T-cell (primary cell): ENCODE results near the gene MNAT1. TPM values are rescaled to one million over a fixed set of nuclear protein-coding genes. Genes with fewer than 3 reads are reported as not detected.

Source experiments
- ATAC-seq, 4 experiments: fragments of 200-7000 bp in 3 of 4; fragments of 150-1000 bp in 1 of 4; cut with Tn5 transposase; replicated peaks in 1 of 4; 1 replicate in 3 of 4; 2 replicates in 1 of 4; pipeline ENCODE4 v1.10.0; 2021; ENCODE audit warnings: moderate library complexity in 3 of 4, mild to moderate bottlenecking in 2 of 4, moderate number of reproducible peaks in 1 of 4
- CTCF ChIA-PET, 2 donors: fragments of 300-600 bp; sonication (Branson Sonifier 250); formaldehyde crosslinking; loops; one replicate each; lab custom pipeline; 2022; ENCODE audit warnings: antibody characterized with exemption in 2 of 2; lab: Charles Lee
- POLR2A ChIA-PET, 2 donors: fragments of 300-600 bp; sonication (Branson Sonifier 250); formaldehyde crosslinking; loops; one replicate each; lab custom pipeline; 2022; ENCODE audit warnings: antibody characterized with exemption in 2 of 2; lab: Charles Lee
- DNase-seq, 35 experiments: peaks; one replicate each; pipeline versions ENCODE4 v3.0.0 to v3.0.0-alpha.2; 2013 to 2023
- H3K27ac ChIP-seq: one replicate; pipeline ENCODE4 v1.5.1; 2013; ENCODE audit warnings: low read length
- H3K27me3 ChIP-seq, 2 experiments: replicated peaks in 1 of 2; 1 replicate in 1 of 2; 2 replicates in 1 of 2; pipeline versions ENCODE4 v1.6.1 to v1.7.0; 2013; ENCODE audit warnings: low read length in 1 of 2, mixed read lengths in 1 of 2; ENCODE audit not compliant: control insufficient read depth in 2 of 2, insufficient read depth in 2 of 2; ENCODE audit errors: extremely low read depth in 1 of 2
- H3K36me3 ChIP-seq, 2 donors: 1 replicate in 1 of 2; 2 replicates in 1 of 2; pipeline versions ENCODE4 v1.6.1 to v1.7.0; 2013; ENCODE audit warnings: low read length in 1 of 2; ENCODE audit not compliant: control insufficient read depth in 2 of 2, insufficient read depth in 1 of 2; ENCODE audit errors: extremely low read depth in 1 of 2
- H3K4me1 ChIP-seq, 2 experiments: 1 replicate in 1 of 2; 2 replicates in 1 of 2; pipeline versions ENCODE4 v1.6.1 to v1.7.0; 2013; ENCODE audit warnings: low read length in 2 of 2, mixed read lengths in 1 of 2; ENCODE audit not compliant: insufficient read depth in 2 of 2, control insufficient read depth in 1 of 2; ENCODE audit errors: extremely low read depth in 1 of 2
- H3K4me3 ChIP-seq, 2 donors: 1 replicate in 1 of 2; 2 replicates in 1 of 2; pipeline versions ENCODE4 v1.5.1 to v1.7.0; 2013; ENCODE audit warnings: mild to moderate bottlenecking in 2 of 2, low read length in 1 of 2, moderate library complexity in 1 of 2; ENCODE audit not compliant: control insufficient read depth in 1 of 2; ENCODE audit errors: extremely low read depth in 1 of 2
- H3K9me3 ChIP-seq: 2 replicates; pipeline ENCODE4 v1.7.0; 2013
- H3K27ac Mint-ChIP-seq, 2 donors: one replicate each; pipeline ENCODE4 v1.8.0; 2020 to 2021; ENCODE audit warnings: mild to moderate bottlenecking in 2 of 2, mixed read lengths in 2 of 2
- H3K27me3 Mint-ChIP-seq, 2 donors: one replicate each; pipeline ENCODE4 v1.8.0; 2021 to 2022; ENCODE audit warnings: mixed read lengths in 2 of 2
- H3K36me3 Mint-ChIP-seq: one replicate; pipeline ENCODE4 v1.8.0; 2021; ENCODE audit warnings: mixed read lengths
- H3K4me1 Mint-ChIP-seq, 3 donors: one replicate each; pipeline ENCODE4 v1.8.0; 2020 to 2022; ENCODE audit warnings: mixed read lengths in 3 of 3, mild to moderate bottlenecking in 1 of 3
- H3K4me3 Mint-ChIP-seq, 3 donors: one replicate each; pipeline ENCODE4 v1.8.0; 2020 to 2022; ENCODE audit warnings: mild to moderate bottlenecking in 3 of 3, mixed read lengths in 3 of 3, moderate library complexity in 3 of 3
- H3K9me3 Mint-ChIP-seq, 3 donors: one replicate each; pipeline ENCODE4 v1.8.0; 2020 to 2022; ENCODE audit warnings: mixed read lengths in 3 of 3
- WGBS: methylation state at CpG from one replicate; pipeline ENCODE4 v1.1.5; 2013; ENCODE audit warnings: missing lambda C conversion rate; ENCODE audit not compliant: insufficient coverage; 5-methylcytosine and 5-hydroxymethylcytosine counted together
- total RNA-seq, 35 experiments: library from RNA in 6 of 35; stranded (reverse) in 6 of 35; fragments of 120-200 nt in 1 of 35; gene quantifications; one replicate each; pipeline versions ENCODE4 v1.2.1 to v1.2.4 and lab custom pipeline; 2013 to 2026

MNAT1 gene
- total RNA-seq, 5 donors from 2014 or later (not counting 1 experiment from before 2014, with no cell fraction given), result 14.7 to 24.8 (median 19.2) TPM

- POLR2A ChIA-PET, result no interaction called here
- no peaks in the 10 kb centered on the region for H3K27me3 ChIP-seq
- no peak for ATAC-seq
- H3K4me1 ChIP-seq, result no peaks in the 10 kb centered on the region
- Mint-ChIP-seq H3K4me1 (no peaks in the 10 kb centered on the region), H3K27ac (no peak overlapping the region), H3K27me3 (no peaks in the 10 kb centered on the region), H3K4me3 (no peak overlapping the region), H3K9me3 (peaks cover 18 to 41% (median 34%) of the 10 kb centered on the region in 3 donors), H3K36me3 (peaks cover 59% of the 10 kb centered on the region)
- no CpG with 5 or more reads among the region's 1 CpG for WGBS
- peaks cover 5% of the 10 kb centered on the region for H3K9me3 ChIP-seq
- H3K27ac ChIP-seq, result no peak overlapping the region
- DNase-seq, result no peak
- CTCF ChIA-PET, result no interaction called here
- no peak overlapping the region for H3K4me3 ChIP-seq
- no peaks in the 10 kb centered on the region for H3K36me3 ChIP-seq
These were observed 222.1 kb downstream of the MNAT1 start for GRCh38 chr14:60956632-60957031.

GRCh38 chr14:60958146-60958545 is 223.6 kb downstream of the MNAT1 start:
- no peaks in the 10 kb centered on the region for H3K36me3 ChIP-seq
- Mint-ChIP-seq H3K4me3 (no peak overlapping the region), H3K27me3 (no peaks in the 10 kb centered on the region), H3K36me3 (peaks cover 59% of the 10 kb centered on the region), H3K9me3 (peaks cover 18 to 41% (median 34%) of the 10 kb centered on the region in 3 donors), H3K4me1 (no peaks in the 10 kb centered on the region), H3K27ac (no peak overlapping the region)
- DNase-seq (no peak), ATAC-seq (no peak)
- peaks cover 5% of the 10 kb centered on the region for H3K9me3 ChIP-seq
- H3K27me3 ChIP-seq, result no peaks in the 10 kb centered on the region
- CTCF ChIA-PET, result no interaction called here
- POLR2A ChIA-PET, result interaction anchor here in 1 of 2 donors (0.6 kb wide), 1 partner anchor 10 kb away, joined by 3 read pairs; no protein-coding TSS in a partner anchor
- no peak overlapping the region for H3K27ac ChIP-seq
- H3K4me3 ChIP-seq, result peak overlapping the region in 1 of 2 donors; percentile 15
- H3K4me1 ChIP-seq, result no peaks in the 10 kb centered on the region

- Histone ChIP-seq H3K27ac (no peak overlapping the region), H3K4me1 (no peaks in the 10 kb centered on the region), H3K36me3 (no peaks in the 10 kb centered on the region), H3K9me3 (no peaks in the 10 kb centered on the region), H3K27me3 (no peaks in the 10 kb centered on the region), H3K4me3 (no peak overlapping the region)
- H3K27me3 Mint-ChIP-seq, result no peaks in the 10 kb centered on the region
- DNase-seq, result no peak
- POLR2A ChIA-PET, result no interaction called here
- H3K36me3 Mint-ChIP-seq, result peaks cover 35% of the 10 kb centered on the region
- no peak overlapping the region for H3K4me3 Mint-ChIP-seq
- no peak overlapping the region for H3K27ac Mint-ChIP-seq
- ATAC-seq, result no peak
- H3K9me3 Mint-ChIP-seq, result peaks cover 5 to 11% (median 6%) of the 10 kb centered on the region in 3 donors
- CTCF ChIA-PET, result interaction anchor here in 1 of 2 donors (0.6 kb wide), 1 partner anchor 116 kb away, joined by 3 read pairs; no protein-coding TSS in a partner anchor
- WGBS, result no CpG with 5 or more reads among the region's 2 CpGs
- H3K4me1 Mint-ChIP-seq, result no peaks in the 10 kb centered on the region
These were observed 229.2 kb downstream of the MNAT1 start for GRCh38 chr14:60963761-60964160.

- ChIA-PET POLR2A (no interaction called here), CTCF (no interaction called here)
- peaks cover 0 to 5% (median 0%) of the 10 kb centered on the region in 3 donors for H3K9me3 Mint-ChIP-seq
- no peak for ATAC-seq
- no peaks in the 10 kb centered on the region for H3K27me3 Mint-ChIP-seq
- Histone ChIP-seq H3K4me1 (no peaks in the 10 kb centered on the region), H3K9me3 (no peaks in the 10 kb centered on the region), H3K4me3 (no peak overlapping the region), H3K27ac (no peak overlapping the region), H3K36me3 (no peaks in the 10 kb centered on the region), H3K27me3 (no peaks in the 10 kb centered on the region)
- H3K4me3 Mint-ChIP-seq, result no peak overlapping the region
- peaks cover 24% of the 10 kb centered on the region for H3K36me3 Mint-ChIP-seq
- no peak for DNase-seq
- H3K4me1 Mint-ChIP-seq, result no peaks in the 10 kb centered on the region
- no peak overlapping the region for H3K27ac Mint-ChIP-seq
- no CpG with 5 or more reads among the region's 2 CpGs for WGBS
These were observed 230.3 kb downstream of the MNAT1 start for GRCh38 chr14:60964904-60965303.

- Histone ChIP-seq H3K27me3 (no peaks in the 10 kb centered on the region), H3K4me1 (no peaks in the 10 kb centered on the region), H3K4me3 (no peak overlapping the region), H3K9me3 (no peaks in the 10 kb centered on the region), H3K36me3 (no peaks in the 10 kb centered on the region), H3K27ac (no peak overlapping the region)
- DNase-seq, result no peak
- Mint-ChIP-seq H3K27me3 (no peaks in the 10 kb centered on the region), H3K36me3 (peaks cover 19% of the 10 kb centered on the region), H3K4me1 (no peaks in the 10 kb centered on the region), H3K9me3 (peaks cover 0 to 3% (median 0%) of the 10 kb centered on the region in 3 donors), H3K27ac (no peak overlapping the region), H3K4me3 (no peak overlapping the region)
- no peak for ATAC-seq
- POLR2A ChIA-PET, result no interaction called here
- CTCF ChIA-PET, result interaction anchor here in 1 of 2 donors (0.5 kb wide), 1 partner anchor 215 kb away, joined by 5 read pairs; no protein-coding TSS in a partner anchor
These were observed 230.8 kb downstream of the MNAT1 start for GRCh38 chr14:60965402-60965801.

GRCh38 chr14:60968099-60968498 is 233.5 kb downstream of the MNAT1 start:
- H3K9me3 ChIP-seq, result no peaks in the 10 kb centered on the region
- H3K4me3 Mint-ChIP-seq, result no peak overlapping the region
- ChIA-PET POLR2A (no interaction called here), CTCF (no interaction called here)
- H3K36me3 ChIP-seq, result no peaks in the 10 kb centered on the region
- no peak overlapping the region for H3K27ac Mint-ChIP-seq
- DNase-seq (no peak), ATAC-seq (no peak)
- no CpG with 5 or more reads among the region's 1 CpG for WGBS
- H3K27ac ChIP-seq, result no peak overlapping the region
- H3K4me1 Mint-ChIP-seq, result peaks cover 0 to 2% (median 0%) of the 10 kb centered on the region in 3 donors
- no peaks in the 10 kb centered on the region for H3K27me3 Mint-ChIP-seq
- peaks cover 21% of the 10 kb centered on the region for H3K36me3 Mint-ChIP-seq
- H3K4me3 ChIP-seq, result no peak overlapping the region
- no peaks in the 10 kb centered on the region for H3K4me1 ChIP-seq
- no peaks in the 10 kb centered on the region for H3K9me3 Mint-ChIP-seq
- no peaks in the 10 kb centered on the region for H3K27me3 ChIP-seq

- H3K36me3 ChIP-seq, result no peaks in the 10 kb centered on the region
- H3K27me3 ChIP-seq, result no peaks in the 10 kb centered on the region
- H3K36me3 Mint-ChIP-seq, result peaks cover 20% of the 10 kb centered on the region
- no peaks in the 10 kb centered on the region for H3K4me1 ChIP-seq
- ChIA-PET POLR2A (no interaction called here), CTCF (no interaction called here)
- no peak overlapping the region for H3K27ac Mint-ChIP-seq
- ATAC-seq (no peak), DNase-seq (no peak)
- H3K27ac ChIP-seq, result no peak overlapping the region
- no peaks in the 10 kb centered on the region for H3K27me3 Mint-ChIP-seq
- H3K9me3 ChIP-seq, result no peaks in the 10 kb centered on the region
- H3K4me1 Mint-ChIP-seq, result peaks cover 0 to 3% (median 0%) of the 10 kb centered on the region in 3 donors
- H3K4me3 ChIP-seq, result no peak overlapping the region
- no peaks in the 10 kb centered on the region for H3K9me3 Mint-ChIP-seq
- no peak overlapping the region for H3K4me3 Mint-ChIP-seq
These were observed 234.1 kb downstream of the MNAT1 start for GRCh38 chr14:60968671-60969070.
